Keratinocyte (primary cell): ENCODE measurements around the gene OR10H5.

ENCODE experiments used
- EZH2 ChIP-seq: IDR thresholded peaks from one replicate; pipeline ENCODE4 v1.6.1; 2012; ENCODE audit warnings: inconsistent platforms, mild to moderate bottlenecking, low read length, moderate library complexity
- TF ChIP-seq, protein P1 (sequence below), 3 experiments: IDR thresholded peaks in 1 of 3; conservative IDR thresholded peaks in 1 of 3; optimal IDR thresholded peaks in 1 of 3; 2 replicates in 2 of 3; 3 replicates in 1 of 3; pipeline versions ENCODE3 to v1.5.1; 2011; ENCODE audit warnings: low read length in 3 of 3, mild to moderate bottlenecking in 3 of 3, moderate library complexity in 2 of 3, control low read depth in 1 of 3, inconsistent platforms in 1 of 3; ENCODE audit not compliant: insufficient read depth in 2 of 3; ENCODE audit errors: extremely low read depth in 1 of 3

DNA sequence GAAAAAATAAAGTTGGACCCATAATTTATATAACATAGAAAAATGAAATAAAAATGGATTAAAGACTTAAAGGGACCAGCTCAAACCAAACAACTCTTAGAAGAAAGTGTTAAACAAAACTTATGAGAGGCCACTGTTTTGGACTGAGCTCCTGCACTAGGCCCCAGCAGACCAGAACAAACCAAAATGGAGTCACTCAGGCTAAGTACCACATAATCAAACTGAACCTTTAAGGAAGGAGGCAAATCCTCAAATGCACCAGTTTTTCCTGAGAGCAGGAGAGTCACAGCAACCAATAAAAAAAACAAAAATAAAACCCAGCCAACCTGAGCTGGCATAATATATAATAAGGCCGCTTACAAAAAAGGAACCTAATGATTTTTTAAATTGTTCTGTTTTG, 38.3 kb downstream of the OR10H5 start:
- TF ChIP-seq, protein P1, sequence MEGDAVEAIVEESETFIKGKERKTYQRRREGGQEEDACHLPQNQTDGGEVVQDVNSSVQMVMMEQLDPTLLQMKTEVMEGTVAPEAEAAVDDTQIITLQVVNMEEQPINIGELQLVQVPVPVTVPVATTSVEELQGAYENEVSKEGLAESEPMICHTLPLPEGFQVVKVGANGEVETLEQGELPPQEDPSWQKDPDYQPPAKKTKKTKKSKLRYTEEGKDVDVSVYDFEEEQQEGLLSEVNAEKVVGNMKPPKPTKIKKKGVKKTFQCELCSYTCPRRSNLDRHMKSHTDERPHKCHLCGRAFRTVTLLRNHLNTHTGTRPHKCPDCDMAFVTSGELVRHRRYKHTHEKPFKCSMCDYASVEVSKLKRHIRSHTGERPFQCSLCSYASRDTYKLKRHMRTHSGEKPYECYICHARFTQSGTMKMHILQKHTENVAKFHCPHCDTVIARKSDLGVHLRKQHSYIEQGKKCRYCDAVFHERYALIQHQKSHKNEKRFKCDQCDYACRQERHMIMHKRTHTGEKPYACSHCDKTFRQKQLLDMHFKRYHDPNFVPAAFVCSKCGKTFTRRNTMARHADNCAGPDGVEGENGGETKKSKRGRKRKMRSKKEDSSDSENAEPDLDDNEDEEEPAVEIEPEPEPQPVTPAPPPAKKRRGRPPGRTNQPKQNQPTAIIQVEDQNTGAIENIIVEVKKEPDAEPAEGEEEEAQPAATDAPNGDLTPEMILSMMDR (optimal IDR thresholded peaks at IDR 0.05 in 1 of 3, IDR thresholded peaks at IDR 0.05 in 1 of 3, conservative IDR thresholded peaks at IDR 0.05 in 1 of 3; ENCODE audit: extremely low read depth in 1 of 3, insufficient read depth in 2 of 3, low read length in 3 of 3) = no peak
- TF ChIP-seq EZH2 = no peak
